Activated CD4-positive, CD25-positive, alpha-beta regulatory T cell (primary cell): ENCODE measurements around the gene CTAG1A.
"Not testable (repeated sequence)": the region's sequence is repeated elsewhere in the genome, so short reads cannot be mapped to it uniquely, and the experiment has no call there.

Experiments used
- DNase-seq, 4 experiments: peaks; one replicate each; lab custom pipeline; 2025; lab: John Stamatoyannopoulos, UW

The CTAG1A gene

GRCh38 chrX:154573061-154573460 lies 11.9 kb upstream of the CTAG1A start:
- not testable (repeated sequence) for DNase-seq

GRCh38 chrX:154575076-154575475 lies 9.9 kb upstream of the CTAG1A start:
- DNase-seq, result not testable (repeated sequence)

- not testable (repeated sequence) for DNase-seq
These were observed 1.9 kb upstream of the CTAG1A start for GRCh38 chrX:154582994-154583393.

GRCh38 chrX:154590415-154590814 lies 5.5 kb downstream of the CTAG1A start:
- DNase-seq, result not testable (repeated sequence)

- DNase-seq, result no peak
These were observed 7.6 kb downstream of the CTAG1A start for GRCh38 chrX:154592505-154592904.

- DNase-seq, result no peak
These were observed 8.3 kb downstream of the CTAG1A start for GRCh38 chrX:154593201-154593600.

- DNase-seq, result no peak
These were observed 9.6 kb downstream of the CTAG1A start for GRCh38 chrX:154594491-154594890.

- no peak for DNase-seq
These were observed 10.8 kb downstream of the CTAG1A start for GRCh38 chrX:154595559-154596249.

- no peak for DNase-seq
These were observed 11.5 kb downstream of the CTAG1A start for GRCh38 chrX:154596290-154596929.

- DNase-seq, result no peak
These were observed 12.3 kb downstream of the CTAG1A start for GRCh38 chrX:154597221-154597620.

GRCh38 chrX:154598656-154599055 lies 13.7 kb downstream of the CTAG1A start:
- DNase-seq, result no peak

- no peak for DNase-seq
These were observed 14.6 kb downstream of the CTAG1A start for GRCh38 chrX:154599531-154599930.

- DNase-seq, result no peak
These were observed 15.9 kb downstream of the CTAG1A start for GRCh38 chrX:154600759-154601374.

GRCh38 chrX:154602226-154602625 lies 17.3 kb downstream of the CTAG1A start:
- DNase-seq, result no peak

GRCh38 chrX:154602766-154603437 lies 18.0 kb downstream of the CTAG1A start:
- no peak for DNase-seq

- DNase-seq, result no peak
These were observed 18.8 kb downstream of the CTAG1A start for GRCh38 chrX:154603438-154604430.

- DNase-seq, result no peak
These were observed 20.6 kb downstream of the CTAG1A start for GRCh38 chrX:154605566-154605965.

- DNase-seq, result no peak
These were observed 22.4 kb downstream of the CTAG1A start for GRCh38 chrX:154607370-154607769.

GRCh38 chrX:154607976-154608375 lies 23.0 kb downstream of the CTAG1A start:
- not testable (repeated sequence) for DNase-seq

- not testable (repeated sequence) for DNase-seq
These were observed 23.9 kb downstream of the CTAG1A start for GRCh38 chrX:154608823-154609222.

GRCh38 chrX:154611146-154611545 lies 26.2 kb downstream of the CTAG1A start:
- DNase-seq, result not testable (repeated sequence)
